ENCODE measurements around the gene PANX2.
A peak's percentile ranks its signal among the peaks of the same experiment; 100 is the strongest.

Gene PANX2

DNA sequence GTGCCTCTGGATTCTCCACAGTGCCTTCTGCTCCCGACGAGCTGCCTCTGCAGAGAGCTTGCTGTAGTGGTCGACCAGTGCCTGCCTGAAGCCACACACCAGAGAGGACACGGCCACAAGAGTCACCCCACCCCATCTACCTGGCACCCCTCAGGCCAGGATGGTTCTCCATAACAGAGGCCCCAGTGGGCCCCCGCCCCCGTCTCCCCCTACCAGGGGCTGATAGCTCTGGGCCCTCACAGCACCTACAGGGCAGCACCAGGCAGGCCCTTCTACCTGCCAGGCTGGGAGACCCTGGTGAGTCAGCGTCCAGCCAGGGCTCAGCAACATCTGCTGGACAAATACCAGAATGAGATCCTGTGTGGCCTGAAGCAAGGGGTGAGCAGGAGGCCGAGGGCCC lies 52.0 kb downstream of the PANX2 start:
- DNase-seq, result no peak
- Mint-ChIP-seq H3K4me3 (no peak overlapping the region), H3K36me3 (ENCODE audit: low read depth) (peaks cover 89% of the 10 kb centered on the region), H3K4me1 (ENCODE audit: low read depth) (no peaks in the 10 kb centered on the region), H3K27ac (no peak overlapping the region), H3K9me3 (no peaks in the 10 kb centered on the region), H3K27me3 (no peaks in the 10 kb centered on the region)

DNA sequence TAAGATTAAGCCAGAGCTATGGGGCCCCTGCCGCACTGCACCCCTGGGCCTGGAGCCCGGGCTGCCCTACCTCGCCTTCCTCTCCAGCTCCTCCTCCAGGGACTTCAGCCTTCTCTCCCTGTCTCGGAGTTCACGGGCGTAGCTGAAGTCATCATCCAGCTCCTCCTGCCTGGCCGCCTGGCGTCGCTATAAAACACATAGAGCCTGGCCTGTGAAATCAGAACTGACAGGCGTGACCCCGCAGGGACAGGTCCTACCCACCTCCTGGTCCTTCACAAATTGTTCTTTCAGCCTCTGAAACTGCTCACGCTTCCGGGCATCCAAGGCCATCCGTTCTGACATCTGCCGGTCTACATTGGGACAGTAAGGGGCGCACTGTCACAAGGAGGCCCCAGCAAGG lies 53.5 kb downstream of the PANX2 start:
- H3K4me3 Mint-ChIP-seq, result no peak overlapping the region

DNA sequence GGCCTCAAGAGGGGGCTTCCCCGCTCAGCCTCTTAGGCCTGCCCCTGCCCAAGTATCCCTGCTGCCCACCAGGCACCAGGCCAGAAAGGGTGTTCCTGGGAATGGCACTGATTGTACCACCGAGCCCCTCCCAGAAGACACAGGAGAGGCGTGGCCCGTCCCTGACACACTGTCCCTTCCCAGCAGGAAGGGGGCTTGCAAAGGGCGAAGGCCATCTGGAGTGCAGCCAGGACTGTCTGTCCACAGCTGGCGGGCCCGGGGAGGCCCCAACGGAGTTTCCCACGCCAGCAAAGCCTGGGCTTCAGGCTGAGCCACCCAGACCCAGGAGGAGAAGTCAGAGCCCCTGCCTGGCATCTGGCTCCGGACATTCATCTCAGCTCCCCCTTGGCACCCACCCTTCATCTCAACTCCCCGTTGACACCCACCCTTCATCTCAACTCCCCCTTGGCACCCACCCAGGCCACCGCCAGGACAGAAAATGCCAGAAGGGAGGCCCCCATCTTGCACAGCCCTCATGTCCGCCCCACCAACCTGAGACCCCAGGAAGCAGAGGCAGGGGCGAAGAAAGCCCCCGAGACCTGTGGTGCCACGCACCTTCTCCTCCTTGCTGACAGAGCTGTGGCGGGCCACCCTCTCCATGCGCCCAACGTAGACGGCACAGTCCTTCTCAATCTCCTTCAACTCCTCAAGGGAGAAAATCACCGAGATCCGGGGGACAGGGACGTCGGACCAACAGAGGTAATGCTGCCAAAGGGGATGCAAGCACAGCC lies 54.9 kb downstream of the PANX2 start:
- Mint-ChIP-seq H3K4me3 (no peak overlapping the region), H3K9me3 (no peaks in the 10 kb centered on the region), H3K36me3 (ENCODE audit: low read depth) (peaks cover 80% of the 10 kb centered on the region), H3K27me3 (no peaks in the 10 kb centered on the region), H3K4me1 (ENCODE audit: low read depth) (peaks cover 2% of the 10 kb centered on the region), H3K27ac (no peak overlapping the region)
- DNase-seq, result no peak

More for the DNA sequence above, 53.5 kb downstream of the PANX2 start:
- no peaks in the 10 kb centered on the region for H3K9me3 Mint-ChIP-seq
- H3K27me3 Mint-ChIP-seq, result no peaks in the 10 kb centered on the region
- no peak for DNase-seq
- peaks cover 81% of the 10 kb centered on the region for H3K36me3 Mint-ChIP-seq (ENCODE audit: low read depth)
- no peaks in the 10 kb centered on the region for H3K4me1 Mint-ChIP-seq (ENCODE audit: low read depth)
- peak overlapping the region; percentile 14 for H3K27ac Mint-ChIP-seq

DNA sequence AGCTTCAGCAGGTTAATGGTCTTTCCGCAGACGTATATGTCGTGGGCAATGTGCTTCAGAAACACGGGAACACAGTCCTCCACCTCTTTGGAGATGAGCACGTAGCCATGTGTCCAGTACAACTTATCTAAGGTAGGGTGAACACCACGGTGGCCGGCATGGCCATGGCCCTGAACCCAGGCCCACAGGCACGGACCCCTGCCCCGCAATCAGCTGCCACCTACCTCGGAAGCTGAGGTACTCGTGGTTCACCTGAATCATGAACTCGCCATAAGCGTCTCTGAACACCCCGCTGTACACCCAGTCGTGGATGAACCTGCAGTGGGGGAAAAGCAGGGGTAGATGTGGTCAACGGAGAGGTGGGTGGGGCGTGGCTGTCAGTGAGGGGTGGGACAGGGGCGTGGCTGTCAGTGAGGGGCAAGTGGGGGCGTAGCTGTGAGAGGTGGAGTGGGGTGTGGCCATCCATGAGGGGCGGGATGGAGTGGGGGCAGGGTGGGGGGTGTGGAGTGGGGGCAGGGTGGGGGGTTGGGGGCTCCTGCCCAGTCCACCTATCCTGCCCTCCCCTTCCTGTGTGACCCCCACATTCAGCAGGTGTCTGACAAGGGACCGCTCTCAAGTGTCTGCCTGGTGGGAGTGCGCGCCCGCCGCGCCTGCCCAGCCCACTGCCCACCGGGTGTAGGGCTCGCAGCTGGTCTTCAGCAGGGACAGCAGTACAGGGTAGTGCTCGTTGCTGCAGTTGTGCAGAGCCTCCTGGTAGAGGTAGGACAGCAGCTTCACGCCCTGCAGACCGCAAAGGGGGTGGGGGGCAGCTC lies 55.7 kb downstream of the PANX2 start:
- DNase-seq, result no peak
- Mint-ChIP-seq H3K9me3 (no peaks in the 10 kb centered on the region), H3K4me1 (ENCODE audit: low read depth) (peaks cover 2% of the 10 kb centered on the region), H3K36me3 (ENCODE audit: low read depth) (peaks cover 72% of the 10 kb centered on the region), H3K27ac (no peak overlapping the region), H3K4me3 (no peak overlapping the region), H3K27me3 (no peaks in the 10 kb centered on the region)

DNA sequence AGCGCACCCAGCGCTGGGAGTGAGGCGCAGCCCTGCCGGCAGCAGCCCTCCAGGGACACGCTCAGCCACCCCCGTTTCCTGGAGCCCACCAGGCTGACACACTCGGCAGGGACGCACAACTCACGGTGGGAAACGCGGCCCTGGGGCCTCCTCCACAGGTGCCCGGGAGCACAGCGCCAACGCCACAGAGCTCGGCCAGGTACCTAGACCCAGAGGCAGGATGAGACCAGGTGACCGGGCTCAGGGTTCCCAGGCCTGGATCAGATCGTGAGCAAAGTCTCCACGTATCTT lies 56.3 kb downstream of the PANX2 start:
- H3K4me1 Mint-ChIP-seq (ENCODE audit: low read depth), result peaks cover 2% of the 10 kb centered on the region
- no peaks in the 10 kb centered on the region for H3K27me3 Mint-ChIP-seq
- no peak overlapping the region for H3K4me3 Mint-ChIP-seq
- no peaks in the 10 kb centered on the region for H3K9me3 Mint-ChIP-seq
- H3K27ac Mint-ChIP-seq, result no peak overlapping the region
- peaks cover 70% of the 10 kb centered on the region for H3K36me3 Mint-ChIP-seq (ENCODE audit: low read depth)
- no peak for DNase-seq

DNA sequence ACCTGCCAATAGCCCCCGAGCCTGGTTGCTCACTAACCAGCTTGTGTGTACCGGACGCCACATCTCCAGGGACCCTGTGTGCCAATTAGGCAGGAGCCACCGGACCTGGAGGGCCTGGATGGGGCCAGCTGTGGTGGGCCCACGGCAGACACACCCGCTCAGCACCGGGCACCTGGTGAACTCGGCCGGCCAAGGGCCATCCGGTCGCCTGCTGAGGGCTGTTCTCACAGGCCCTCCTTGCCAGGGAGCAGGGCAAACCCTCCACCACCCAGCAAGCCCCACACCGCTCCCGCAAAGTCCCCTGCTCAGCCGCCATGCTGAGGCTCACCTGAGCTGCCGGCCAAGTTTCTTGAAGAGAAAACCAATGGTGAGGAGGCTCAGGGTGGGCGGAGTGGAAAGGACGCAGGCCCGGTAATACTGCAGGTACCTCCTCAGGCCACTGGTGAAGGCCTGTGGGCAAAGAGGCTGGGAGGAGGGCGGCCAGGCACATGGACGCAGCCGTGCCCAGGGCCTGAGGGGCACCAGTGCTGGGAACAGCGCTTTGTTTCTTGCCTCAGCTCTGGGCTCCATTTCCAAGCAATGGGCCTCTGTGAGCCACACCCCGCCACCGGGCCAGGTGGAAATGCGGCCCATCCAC lies 57.2 kb downstream of the PANX2 start:
- Mint-ChIP-seq H3K4me1 (ENCODE audit: low read depth) (peaks cover 2% of the 10 kb centered on the region), H3K27me3 (no peaks in the 10 kb centered on the region), H3K36me3 (ENCODE audit: low read depth) (peaks cover 69% of the 10 kb centered on the region), H3K9me3 (no peaks in the 10 kb centered on the region), H3K4me3 (no peak overlapping the region), H3K27ac (no peak overlapping the region)
- no peak for DNase-seq

DNA sequence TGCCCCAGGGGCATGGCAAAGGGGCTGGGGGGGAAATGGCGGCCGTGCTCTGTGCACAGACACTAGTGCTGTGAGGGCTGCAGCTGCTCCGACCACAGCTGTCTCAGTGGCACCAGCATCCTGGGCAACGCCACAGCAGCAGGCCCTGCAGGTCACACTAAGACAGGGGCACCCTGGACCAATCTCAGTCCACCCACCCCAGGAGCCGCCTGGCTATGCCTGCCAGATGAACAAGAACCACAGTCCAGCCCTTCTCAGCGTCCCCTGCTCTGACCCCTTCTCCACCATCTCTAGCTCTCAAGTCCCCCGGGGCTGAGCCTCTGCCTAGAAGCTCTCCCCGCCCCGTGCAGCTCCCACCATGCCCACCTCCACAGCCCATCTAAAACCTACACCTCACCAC lies 57.8 kb downstream of the PANX2 start:
- Mint-ChIP-seq H3K36me3 (ENCODE audit: low read depth) (peaks cover 69% of the 10 kb centered on the region), H3K9me3 (no peaks in the 10 kb centered on the region), H3K27ac (no peak overlapping the region), H3K4me3 (no peak overlapping the region), H3K27me3 (no peaks in the 10 kb centered on the region), H3K4me1 (ENCODE audit: low read depth) (peaks cover 2% of the 10 kb centered on the region)
- DNase-seq, result no peak

DNA sequence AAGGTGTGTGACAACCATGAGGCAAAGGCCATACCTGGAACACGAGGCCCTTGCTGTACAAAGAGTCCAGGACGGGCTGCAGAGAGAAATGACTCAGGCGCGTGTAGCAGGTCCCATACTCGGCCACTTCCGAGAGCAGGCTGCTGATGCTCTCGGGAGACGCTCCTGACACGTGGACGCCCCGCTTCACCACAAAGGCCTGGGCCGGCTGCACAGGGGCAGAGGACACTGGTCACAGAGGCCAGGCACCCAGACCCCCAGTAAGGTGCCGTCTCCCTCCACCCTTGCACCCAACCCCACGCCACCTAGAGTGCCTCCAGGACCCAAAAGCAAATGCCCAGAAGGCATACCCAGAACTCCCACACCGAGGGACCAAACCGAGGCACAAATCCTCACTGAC lies 58.8 kb downstream of the PANX2 start:
- H3K27me3 Mint-ChIP-seq, result no peaks in the 10 kb centered on the region

More for the DNA sequence above, 58.8 kb downstream of the PANX2 start:
- no peak overlapping the region for H3K4me3 Mint-ChIP-seq
- no peak overlapping the region for H3K27ac Mint-ChIP-seq
- H3K9me3 Mint-ChIP-seq, result no peaks in the 10 kb centered on the region
- peaks cover 2% of the 10 kb centered on the region for H3K4me1 Mint-ChIP-seq (ENCODE audit: low read depth)
- DNase-seq, result no peak
- H3K36me3 Mint-ChIP-seq (ENCODE audit: low read depth), result peaks cover 66% of the 10 kb centered on the region

All from activated T-cell treated with anti-CD3 and anti-CD28 coated beads, Interleukin-2, amount 50 U/mL, for 24 hours (primary cell).